PC-3 (cell line): ENCODE measurements around the gene BLTP3A.
"Not testable (repeated sequence)": the region's sequence is repeated elsewhere in the genome, so short reads cannot be mapped to it uniquely, and the experiment has no call there.

Experiments
- CTCF ChIP-seq: fragments of 300-600 bp; sonication (generic); conservative IDR thresholded peaks from 2 replicates; pipeline ENCODE4 v1.5.1; 2017; ENCODE audit warnings: antibody characterized with exemption, low read depth, mild to moderate bottlenecking, low read length
- EZH2 ChIP-seq: fragments of 300-600 bp; sonication (generic); IDR thresholded peaks from one replicate; pipeline ENCODE4 v1.6.1; 2017; ENCODE audit warnings: antibody characterized with exemption, mild to moderate bottlenecking, low read length; ENCODE audit not compliant: unreplicated experiment

- not testable (repeated sequence) for TF ChIP-seq CTCF, EZH2
These were observed 27.1 kb downstream of the BLTP3A start for GRCh38 chr6:34818872-34819570.
